Left hindlimb (tissue), 1 donor: ENCODE results near the gene UBE2E3.
"Not testable (repeated sequence)": the region's sequence is repeated elsewhere in the genome, so short reads cannot be mapped to it uniquely, and the experiment has no call there.

ENCODE experiments used
- DNase-seq: peaks from one replicate; pipeline ENCODE4 v3.0.0-alpha.2; 2018

The UBE2E3 gene

DNA sequence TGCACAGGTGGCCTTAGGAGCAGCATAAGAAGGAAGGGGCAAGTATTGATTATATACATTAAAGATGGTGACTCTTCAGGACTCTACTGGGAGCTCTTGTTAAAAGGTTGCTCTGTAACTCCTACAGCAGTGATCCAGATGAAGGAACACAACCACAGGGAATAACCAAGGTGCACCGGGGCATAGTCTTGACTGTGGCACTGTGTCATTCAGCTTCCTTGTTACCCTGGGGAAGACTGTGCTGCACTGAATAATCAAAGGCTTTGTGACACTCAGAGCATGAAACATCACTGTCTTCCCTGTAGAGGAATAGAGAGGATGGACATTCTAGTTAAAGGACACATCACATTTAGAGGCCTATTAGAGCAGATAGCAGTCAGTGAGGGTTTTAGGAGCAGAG is 105.3 kb downstream of the UBE2E3 start:
- DNase-seq, result no peak

DNA sequence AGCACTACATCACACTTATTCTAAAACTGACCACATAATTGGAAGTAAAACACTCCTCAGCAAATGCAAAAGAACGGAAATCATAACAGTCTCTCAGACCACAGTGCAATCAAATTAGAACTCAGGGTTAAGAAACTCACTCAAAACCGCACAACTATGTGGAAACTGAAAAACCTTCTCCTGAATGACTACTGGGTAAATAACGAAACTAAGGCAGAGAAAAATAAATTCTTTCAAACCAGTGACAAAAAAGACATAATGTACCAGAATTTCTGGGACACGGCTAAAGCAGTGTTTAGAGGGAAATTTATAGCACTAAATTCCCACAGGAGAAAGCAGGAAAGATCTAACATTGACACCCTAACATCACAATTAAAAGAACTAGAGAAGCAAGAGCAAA is 111.5 kb downstream of the UBE2E3 start:
- DNase-seq, result not testable (repeated sequence)

DNA sequence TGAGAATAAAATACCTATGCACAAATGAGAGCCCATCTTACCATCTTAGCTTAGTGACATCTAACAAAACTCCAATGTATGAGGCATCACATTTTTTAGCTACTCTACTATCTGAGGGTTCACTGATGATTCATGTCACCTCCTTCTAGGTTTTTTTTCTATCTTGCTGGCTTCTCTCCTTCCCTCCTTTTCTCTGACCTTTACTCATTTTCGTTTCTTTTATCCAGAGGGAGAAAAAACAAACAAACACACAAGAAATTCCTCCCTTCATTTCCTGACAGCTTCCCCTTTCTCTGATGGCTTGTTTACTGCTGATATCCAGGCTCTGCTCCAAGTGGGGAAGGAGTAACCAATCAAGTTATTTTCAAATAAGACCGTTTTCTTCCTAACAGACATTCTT is 115.1 kb downstream of the UBE2E3 start:
- DNase-seq, result no peak

DNA sequence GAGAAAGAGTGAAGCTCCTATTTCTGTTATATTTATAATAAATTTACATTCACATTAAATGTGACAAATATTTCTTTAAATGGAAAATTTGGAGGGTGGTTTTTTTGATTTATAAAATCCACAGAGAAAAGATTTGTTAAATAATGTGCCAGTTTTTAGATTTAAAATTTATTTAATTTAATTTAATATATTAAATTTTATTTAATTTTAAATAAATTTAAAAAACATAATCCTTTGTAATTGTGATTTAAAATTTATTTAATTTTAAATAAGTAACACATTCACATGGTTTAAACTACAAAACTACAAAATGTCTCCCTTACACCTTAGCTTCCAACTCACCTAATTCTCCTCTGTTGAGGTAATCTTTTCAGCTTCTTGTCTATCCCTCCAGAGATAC is 123.3 kb downstream of the UBE2E3 start:
- DNase-seq, result no peak

DNA sequence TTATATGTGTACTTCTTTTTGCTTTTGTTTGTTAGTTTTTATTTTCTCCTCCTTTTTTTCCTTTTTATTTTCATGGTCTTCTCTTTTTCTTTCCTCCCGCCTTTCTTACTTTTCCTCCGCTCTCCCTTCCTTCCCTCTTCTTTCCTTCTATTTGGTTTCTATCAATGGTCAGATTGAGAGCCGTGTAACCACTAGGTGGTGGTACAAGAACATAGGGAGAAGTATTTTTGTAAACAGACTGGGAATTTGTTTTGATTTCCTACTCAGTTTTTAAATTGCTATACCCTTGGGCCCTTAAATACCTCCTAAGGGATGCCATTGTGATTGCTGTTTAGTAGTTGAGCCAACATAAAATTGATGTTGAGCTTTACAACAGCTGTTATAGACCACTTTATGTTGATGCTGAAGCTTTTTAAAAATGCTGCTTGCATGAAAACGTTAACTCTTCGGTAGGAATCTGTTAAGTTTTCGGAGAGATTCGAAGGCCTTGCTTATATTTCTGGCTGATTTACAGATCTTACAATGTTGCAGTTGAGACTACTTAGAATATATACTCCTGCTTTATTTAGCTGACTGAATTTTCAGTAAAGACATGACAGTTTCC is 124.2 kb downstream of the UBE2E3 start:
- no peak for DNase-seq

DNA sequence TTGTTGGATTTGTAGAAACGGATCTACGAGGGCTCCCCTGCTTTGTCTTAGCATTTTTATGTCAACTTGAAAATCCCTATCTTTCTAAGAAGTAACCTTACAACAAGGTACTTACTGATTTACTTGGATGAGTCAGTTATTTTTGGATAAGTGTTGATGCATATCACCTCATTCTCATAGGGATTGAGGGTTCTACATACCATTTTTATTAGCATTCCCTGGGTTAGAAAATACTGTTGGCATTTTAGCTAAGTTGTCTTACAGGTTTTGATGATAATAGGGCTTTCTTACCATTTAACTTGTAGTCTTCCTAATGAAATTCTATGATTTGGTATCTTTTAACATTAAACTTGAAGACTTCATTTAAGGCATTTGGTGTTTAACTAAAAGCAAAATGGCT is 125.2 kb downstream of the UBE2E3 start:
- DNase-seq, result no peak

DNA sequence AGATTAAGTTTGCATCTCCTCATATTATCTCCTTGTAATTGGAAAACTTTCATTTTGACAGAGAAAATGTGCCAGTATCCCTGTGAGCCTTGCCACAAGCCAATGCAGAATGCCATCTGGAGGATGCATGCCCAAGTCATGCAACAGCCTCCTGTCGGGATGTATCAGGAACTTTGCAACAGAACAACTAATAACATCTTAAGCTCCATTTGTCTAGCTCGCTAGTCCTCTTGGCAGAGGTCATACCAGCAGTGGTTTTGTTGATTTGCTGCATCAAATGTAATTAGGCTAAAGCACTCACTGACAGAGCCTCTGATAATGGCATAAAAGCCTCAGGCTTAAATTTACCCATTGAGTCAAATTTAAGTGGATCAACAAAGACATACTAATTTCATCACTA is 125.8 kb downstream of the UBE2E3 start:
- no peak for DNase-seq

DNA sequence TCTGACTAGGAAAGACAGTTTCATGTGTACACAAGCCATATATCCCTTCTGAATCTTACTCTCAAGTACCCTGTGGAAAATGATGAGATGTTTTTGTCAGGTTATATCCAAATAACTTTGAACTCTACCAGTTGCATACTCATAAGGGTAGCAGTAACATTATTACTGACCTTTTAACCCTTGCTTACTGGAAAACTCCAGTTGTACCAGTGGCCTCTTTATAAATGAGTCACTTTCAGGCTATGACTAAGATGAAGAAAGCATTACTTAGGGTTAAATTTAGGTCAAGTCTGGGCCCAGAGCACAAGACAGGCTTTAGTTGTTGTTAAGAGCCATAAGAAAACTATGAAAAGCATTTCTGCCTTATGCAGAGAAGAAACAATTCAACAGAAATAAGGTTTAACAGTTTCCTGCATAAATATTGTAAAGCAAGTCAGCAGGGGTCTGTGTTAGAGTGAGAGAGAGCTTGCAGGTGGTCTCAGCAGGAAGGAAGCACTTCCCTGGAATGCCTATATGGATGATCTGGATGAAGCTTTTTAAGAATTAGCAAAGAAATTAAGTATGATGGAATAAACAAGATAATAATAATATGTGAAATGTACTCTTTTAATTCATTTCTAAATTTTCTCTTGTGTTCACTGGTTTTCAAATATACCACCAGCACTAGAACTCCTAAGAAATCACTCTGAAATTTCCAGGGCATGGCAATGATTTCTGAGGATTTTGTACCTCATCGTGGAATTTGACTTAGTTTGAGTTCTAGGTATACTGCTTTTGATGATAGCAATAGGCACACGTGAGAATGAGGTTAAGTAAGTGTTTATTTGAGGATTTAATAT is 126.6 kb downstream of the UBE2E3 start:
- DNase-seq, result no peak

DNA sequence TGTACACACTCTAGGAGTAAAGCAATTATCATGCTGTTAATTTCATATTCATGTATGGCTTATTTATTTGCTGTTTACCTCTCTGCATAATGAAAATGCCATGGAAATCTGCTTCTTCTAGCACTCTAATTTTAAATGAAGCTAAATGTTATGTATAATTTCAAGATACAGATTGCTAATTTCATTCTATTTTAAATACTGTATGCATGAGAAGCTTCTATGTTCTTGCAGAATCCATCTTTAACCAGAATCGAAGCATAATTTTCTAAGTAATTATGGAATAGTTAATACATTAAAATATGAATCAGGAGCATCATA is 127.2 kb downstream of the UBE2E3 start:
- DNase-seq, result no peak

DNA sequence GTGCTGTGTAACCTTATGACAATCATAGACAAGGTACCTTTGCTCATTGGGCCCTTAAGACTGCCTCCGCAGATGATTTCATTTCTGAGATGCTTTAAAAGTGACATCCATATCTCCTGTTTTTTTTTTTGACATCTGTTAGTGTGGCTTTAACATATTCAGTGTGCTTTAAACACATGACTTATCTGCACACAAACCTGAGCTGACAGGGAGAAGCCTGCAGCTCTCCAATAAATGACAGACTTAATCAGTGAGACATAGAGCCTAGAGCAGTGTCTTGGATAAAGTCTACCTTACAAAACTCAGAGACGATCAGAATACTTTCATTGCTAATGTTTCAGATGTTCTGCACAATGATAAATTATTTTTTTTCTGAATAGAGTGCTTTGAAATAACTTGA is 130.7 kb downstream of the UBE2E3 start:
- DNase-seq, result no peak

DNA sequence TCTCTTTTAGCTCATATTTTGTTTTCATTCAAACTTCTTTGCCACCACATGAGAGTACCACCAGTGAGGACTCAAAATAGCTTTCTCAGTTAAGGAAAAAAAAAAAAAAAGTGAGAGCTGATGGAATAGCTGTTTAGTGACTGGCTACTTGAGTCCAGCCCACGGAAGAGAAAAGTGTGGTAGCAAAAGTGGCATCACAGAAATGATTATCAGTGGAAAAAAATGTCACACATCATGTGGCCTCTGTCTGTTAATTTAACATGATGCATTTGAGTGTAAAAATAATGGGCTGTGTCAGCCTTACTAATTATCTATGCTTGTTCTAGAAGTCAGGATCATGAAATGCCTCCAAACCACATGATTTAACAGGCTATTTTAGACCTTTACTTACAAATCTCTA is 132.5 kb downstream of the UBE2E3 start:
- DNase-seq, result no peak
